DOHH2 (cell line): ENCODE results near the gene BMP7.

Experiments used
- H3F3A ChIP-seq: fragments of 200-600 bp; sonication (generic), shearing (Covaris generic); 2 replicates; pipeline ENCODE4 v1.6.0; 2016; ENCODE audit warnings: antibody characterized with exemption, mild to moderate bottlenecking; ENCODE audit not compliant: control insufficient read depth, insufficient read depth
- H3K27ac ChIP-seq: fragments of 200-600 bp; sonication (generic); 2 replicates; pipeline ENCODE4 v1.5.1; 2014; ENCODE audit warnings: low read depth, mild to moderate bottlenecking, low read length, moderate library complexity
- H3K27me3 ChIP-seq: fragments of 200-600 bp; sonication (generic); 2 replicates; pipeline ENCODE4 v1.6.1; 2014; ENCODE audit warnings: mild to moderate bottlenecking, low read length, mixed read lengths; ENCODE audit not compliant: control insufficient read depth
- H3K36me3 ChIP-seq: fragments of 200-600 bp; sonication (generic); 2 replicates; pipeline ENCODE4 v1.6.1; 2014; ENCODE audit warnings: mild to moderate bottlenecking, low read length, moderate library complexity, mixed read lengths; ENCODE audit not compliant: control insufficient read depth
- H3K4me1 ChIP-seq: fragments of 200-600 bp; sonication (generic); 2 replicates; pipeline ENCODE4 v1.6.1; 2014; ENCODE audit warnings: mild to moderate bottlenecking, low read length, mixed read lengths; ENCODE audit not compliant: control insufficient read depth
- H3K4me2 ChIP-seq: fragments of 200-600 bp; sonication (generic); 2 replicates; pipeline ENCODE4 v1.6.0; 2014; ENCODE audit warnings: mild to moderate bottlenecking, low read length, moderate library complexity
- H3K4me3 ChIP-seq: fragments of 200-600 bp; sonication (generic); 2 replicates; pipeline ENCODE4 v1.5.1; 2014; ENCODE audit warnings: mild to moderate bottlenecking, low read length, mixed read lengths
- H3K79me2 ChIP-seq: fragments of 200-600 bp; sonication (generic); 2 replicates; pipeline ENCODE4 v1.6.1; 2014; ENCODE audit warnings: mild to moderate bottlenecking, low read length, mixed read lengths; ENCODE audit not compliant: control insufficient read depth
- H3K9me2 ChIP-seq: fragments of 200-600 bp; sonication (generic); replicated peaks from 2 replicates; pipeline ENCODE4 v1.6.1; 2014; ENCODE audit warnings: mild to moderate bottlenecking, low read length, mixed read lengths; ENCODE audit not compliant: control insufficient read depth
- H3K9me3 ChIP-seq: fragments of 200-600 bp; sonication (generic); 2 replicates; pipeline ENCODE4 v1.6.1; 2014; ENCODE audit warnings: antibody characterized with exemption, low read length, mixed read lengths; ENCODE audit not compliant: control insufficient read depth, insufficient read depth
- H4K20me1 ChIP-seq: fragments of 200-600 bp; sonication (generic); 2 replicates; pipeline ENCODE4 v1.6.0; 2014; ENCODE audit warnings: low read depth, mild to moderate bottlenecking, antibody characterized with exemption, low read length, moderate library complexity; ENCODE audit not compliant: control insufficient read depth, insufficient read depth
- CTCF ChIP-seq: fragments of 200-600 bp; sonication (generic); IDR thresholded peaks from one replicate; pipeline ENCODE4 v1.5.1; 2014; ENCODE audit warnings: antibody characterized with exemption, mild to moderate bottlenecking, low read depth, low read length; ENCODE audit not compliant: poor library complexity, severe bottlenecking
- EZH2phosphoT487 ChIP-seq: fragments of 200-600 bp; sonication (generic); IDR thresholded peaks from 2 replicates; pipeline ENCODE4 v1.6.1; 2017; ENCODE audit warnings: borderline replicate concordance, mild to moderate bottlenecking, antibody characterized with exemption, low read length, moderate library complexity, mixed read lengths

Gene BMP7

GRCh38 chr20:57218489-57218888, 48.0 kb downstream of the BMP7 start:
- Histone ChIP-seq H3K4me1 (no peaks in the 10 kb centered on the region), H3K36me3 (peaks cover 100% of the 10 kb centered on the region), H3K9me3 (no peaks in the 10 kb centered on the region), H3K4me2 (no peak overlapping the region), H3K4me3 (no peak overlapping the region), H4K20me1 (peaks cover 44% of the 10 kb centered on the region), H3K79me2 (peaks cover 100% of the 10 kb centered on the region), H3K27ac (no peak overlapping the region), H3F3A (peaks cover 34% of the 10 kb centered on the region), H3K27me3 (no peaks in the 10 kb centered on the region), H3K9me2 (no peaks in the 10 kb centered on the region)
- TF ChIP-seq EZH2phosphoT487 (no peak), CTCF (no peak)

DNA sequence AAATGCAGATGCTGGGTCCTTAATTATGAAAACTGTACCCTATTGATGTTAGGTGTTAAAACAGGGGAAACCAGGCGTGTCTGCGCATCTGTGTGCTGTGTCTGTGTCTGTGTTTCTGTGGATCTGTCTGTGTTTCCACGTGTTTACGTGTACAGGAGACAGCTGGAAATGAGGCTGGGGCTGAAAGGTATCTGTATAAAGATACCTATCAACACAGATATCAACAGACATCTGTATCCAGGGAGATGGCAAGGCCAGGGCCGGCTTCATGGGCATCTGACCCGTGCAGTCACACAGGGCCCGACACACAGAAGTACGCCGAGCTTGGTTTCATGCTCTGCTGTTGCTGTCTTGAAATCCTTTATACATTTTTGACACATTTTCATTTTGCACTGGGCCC, 48.6 kb downstream of the BMP7 start:
- Histone ChIP-seq H3K4me3 (no peak overlapping the region), H3K79me2 (peaks cover 100% of the 10 kb centered on the region), H4K20me1 (peaks cover 51% of the 10 kb centered on the region), H3K9me2 (no peaks in the 10 kb centered on the region), H3F3A (peaks cover 38% of the 10 kb centered on the region), H3K27ac (no peak overlapping the region), H3K4me1 (no peaks in the 10 kb centered on the region), H3K36me3 (peaks cover 100% of the 10 kb centered on the region), H3K27me3 (no peaks in the 10 kb centered on the region), H3K4me2 (no peak overlapping the region), H3K9me3 (no peaks in the 10 kb centered on the region)
- TF ChIP-seq CTCF (no peak), EZH2phosphoT487 (no peak)

- Histone ChIP-seq H3K4me3 (no peak overlapping the region), H3K79me2 (peaks cover 100% of the 10 kb centered on the region), H3K9me3 (no peaks in the 10 kb centered on the region), H3K9me2 (no peaks in the 10 kb centered on the region), H3F3A (peaks cover 38% of the 10 kb centered on the region), H3K27me3 (no peaks in the 10 kb centered on the region), H3K27ac (no peak overlapping the region), H4K20me1 (peaks cover 41% of the 10 kb centered on the region), H3K4me2 (no peak overlapping the region), H3K4me1 (no peaks in the 10 kb centered on the region), H3K36me3 (peaks cover 100% of the 10 kb centered on the region)
- TF ChIP-seq CTCF = no peak
- TF ChIP-seq EZH2phosphoT487 = no peak
Measured at GRCh38 chr20:57216669-57217068, 49.8 kb downstream of the BMP7 start.
